ENCODE data around the gene FCSK.
A peak's percentile ranks its signal among the peaks of the same experiment; 100 is the strongest.
"Not testable (repeated sequence)": the region's sequence is repeated elsewhere in the genome, so short reads cannot be mapped to it uniquely, and the experiment has no call there.

Gene FCSK

GRCh38 chr16:70430667-70431536, 23.5 kb upstream of the FCSK start:
- DNase-seq (ENCODE audit: low read depth in 3 of 3), result peak in 2 of 3 experiments; percentile 38 to 53

GRCh38 chr16:70432356-70432722, 22.1 kb upstream of the FCSK start:
- DNase-seq (ENCODE audit: low read depth in 3 of 3), result no peak

GRCh38 chr16:70432723-70433457, 21.5 kb upstream of the FCSK start:
- DNase-seq (ENCODE audit: low read depth in 3 of 3), result no peak

GRCh38 chr16:70433458-70434103, 20.8 kb upstream of the FCSK start:
- DNase-seq (ENCODE audit: low read depth in 3 of 3), result no peak

- DNase-seq (ENCODE audit: low read depth in 3 of 3), result no peak
Measured at GRCh38 chr16:70434484-70435260, 19.7 kb upstream of the FCSK start.

- no peak for DNase-seq (ENCODE audit: low read depth in 3 of 3)
Measured at GRCh38 chr16:70437017-70437581, 17.3 kb upstream of the FCSK start.

GRCh38 chr16:70437582-70438557, 16.5 kb upstream of the FCSK start:
- no peak for DNase-seq (ENCODE audit: low read depth in 3 of 3)

GRCh38 chr16:70438585-70438968, 15.8 kb upstream of the FCSK start:
- DNase-seq (ENCODE audit: low read depth in 3 of 3), result no peak

- DNase-seq (ENCODE audit: low read depth in 3 of 3), result peak; percentile 82 to 93 (median 88)
Measured at GRCh38 chr16:70438969-70439862, 15.2 kb upstream of the FCSK start, which contains the start of gene ST3GAL2. Gene ST3GAL2 (minus strand): TSS chr16:70439100. CDS start chr16:70398530, 40,570 bp downstream.

GRCh38 chr16:70440009-70440692, 14.2 kb upstream of the FCSK start:
- DNase-seq (ENCODE audit: low read depth in 3 of 3), result no peak

GRCh38 chr16:70441406-70441990, 12.9 kb upstream of the FCSK start:
- DNase-seq (ENCODE audit: low read depth in 3 of 3), result no peak

- DNase-seq (ENCODE audit: low read depth in 3 of 3), result no peak
Measured at GRCh38 chr16:70442344-70442743, 12.1 kb upstream of the FCSK start.

- DNase-seq (ENCODE audit: low read depth in 3 of 3), result no peak
Measured at GRCh38 chr16:70444249-70445063, 9.9 kb upstream of the FCSK start.

GRCh38 chr16:70448075-70448474, 6.3 kb upstream of the FCSK start:
- no peak for DNase-seq (ENCODE audit: low read depth in 3 of 3)

- DNase-seq (ENCODE audit: low read depth in 3 of 3), result not testable (repeated sequence)
Measured at GRCh38 chr16:70450142-70451003, 4.0 kb upstream of the FCSK start.

- not testable (repeated sequence) for DNase-seq (ENCODE audit: low read depth in 3 of 3)
Measured at GRCh38 chr16:70451004-70451340, 3.4 kb upstream of the FCSK start.

Data from stimulated activated CD4-positive, alpha-beta T cell treated with anti-CD3 and anti-CD28 coated beads, TNF-alpha, amount 100 ng/mL, for 24 hours (primary cell).